IMR-90 (cell line): ENCODE results near the gene PPP1R2. TPM values are rescaled to one million over a fixed set of nuclear protein-coding genes. Genes with fewer than 3 reads are reported as not detected.

Source experiments
- ATAC-seq: fragments of 200-7000 bp; cut with Tn5 transposase; 2 replicates; pipeline ENCODE4 v1.9.1; 2020; ENCODE audit warnings: low read depth, mild to moderate bottlenecking, moderate library complexity
- BruUV-seq: library from RNA; stranded (reverse); fragments of 400-500 nt; replicated peaks from 2 replicates; lab custom pipeline; 2021; lab: Mats Ljungman, UMichigan
- CTCF ChIA-PET: fragments of 300-600 bp; formaldehyde crosslinking; extraction: SDS; loops from one replicate; lab custom pipeline; 2021; ENCODE audit warnings: antibody characterized with exemption; lab: Yijun Ruan, JAX
- POLR2A ChIA-PET: fragments of 300-600 bp; sonication (Branson Sonifier 250); formaldehyde crosslinking; loops from one replicate; lab custom pipeline; 2022; ENCODE audit warnings: antibody characterized with exemption; ENCODE audit not compliant: unreplicated experiment; lab: Charles Lee
- DNase-seq: peaks from one replicate; pipeline ENCODE4 v3.0.0; 2013
- H2AFZ ChIP-seq: replicated peaks from 2 replicates; pipeline ENCODE3; 2013; ENCODE audit warnings: low read length, mild to moderate bottlenecking; ENCODE audit not compliant: poor library complexity
- H2AK5ac ChIP-seq: 2 replicates; pipeline ENCODE4 v1.6.1; 2013; ENCODE audit warnings: low read depth, low read length, inconsistent platforms
- H2AK9ac ChIP-seq: replicated peaks from 2 replicates; pipeline ENCODE3; 2013; ENCODE audit warnings: mild to moderate bottlenecking, low read depth, low read length, moderate library complexity; ENCODE audit not compliant: poor library complexity
- H2BK120ac ChIP-seq: 2 replicates; pipeline ENCODE4 v1.6.1; 2013; ENCODE audit warnings: low read depth, low read length, inconsistent platforms
- H2BK15ac ChIP-seq: 3 replicates; pipeline ENCODE4 v1.6.1; 2013; ENCODE audit warnings: low read depth, low read length, inconsistent platforms
- H2BK20ac ChIP-seq: 2 replicates; pipeline ENCODE4 v1.6.1; 2013; ENCODE audit warnings: low read depth, mild to moderate bottlenecking, inconsistent platforms, low read length, moderate library complexity
- H2BK5ac ChIP-seq: 2 replicates; pipeline ENCODE4 v1.6.1; 2013; ENCODE audit warnings: mild to moderate bottlenecking, low read depth, low read length, inconsistent platforms; ENCODE audit not compliant: poor library complexity, severe bottlenecking
- H3K14ac ChIP-seq: replicated peaks from 2 replicates; pipeline ENCODE4 v1.6.1; 2013; ENCODE audit warnings: low read depth, low read length, inconsistent platforms
- H3K18ac ChIP-seq: 2 replicates; pipeline ENCODE4 v1.6.1; 2013; ENCODE audit warnings: low read depth, low read length, control low read depth
- H3K23ac ChIP-seq: 2 replicates; pipeline ENCODE4 v1.6.1; 2013; ENCODE audit warnings: low read depth, low read length, inconsistent platforms
- H3K27ac ChIP-seq: 2 replicates; pipeline ENCODE4 v1.5.1; 2013; ENCODE audit warnings: mild to moderate bottlenecking, control low read depth, low read length; ENCODE audit not compliant: insufficient read depth
- H3K27me3 ChIP-seq: 2 replicates; pipeline ENCODE4 v1.6.1; 2013; ENCODE audit warnings: low read length; ENCODE audit not compliant: control insufficient read depth, insufficient read depth
- H3K36me3 ChIP-seq: 2 replicates; pipeline ENCODE4 v1.6.1; 2013; ENCODE audit warnings: low read length, mixed read lengths; ENCODE audit not compliant: control insufficient read depth, insufficient read depth
- H3K4ac ChIP-seq: 2 replicates; pipeline ENCODE4 v1.6.1; 2013; ENCODE audit warnings: low read depth, low read length, inconsistent platforms
- H3K4me1 ChIP-seq: 2 replicates; pipeline ENCODE4 v1.6.1; 2013; ENCODE audit warnings: low read length, mixed read lengths; ENCODE audit not compliant: control insufficient read depth, insufficient read depth
- H3K4me2 ChIP-seq: 2 replicates; pipeline ENCODE4 v1.6.1; 2013; ENCODE audit warnings: low read depth, mild to moderate bottlenecking, control low read depth, low read length, moderate library complexity
- H3K4me3 ChIP-seq: 2 replicates; pipeline ENCODE4 v1.5.1; 2013; ENCODE audit warnings: low read depth, mild to moderate bottlenecking, control low read depth, low read length, moderate library complexity; ENCODE audit not compliant: insufficient read depth
- H3K56ac ChIP-seq: 2 replicates; pipeline ENCODE4 v1.6.1; 2013; ENCODE audit warnings: low read length, inconsistent platforms; ENCODE audit not compliant: insufficient read depth; ENCODE audit errors: extremely low read depth
- H3K79me1 ChIP-seq, 2 experiments: 2 replicates each; pipeline ENCODE4 v1.6.1; 2013; ENCODE audit warnings: low read length in 2 of 2, inconsistent platforms in 1 of 2, low read depth in 1 of 2
- H3K9ac ChIP-seq: 2 replicates; pipeline ENCODE4 v1.6.1; 2013; ENCODE audit warnings: low read depth, low read length, control low read depth
- H3K9me1 ChIP-seq: 2 replicates; pipeline ENCODE4 v1.6.1; 2013; ENCODE audit warnings: low read length, inconsistent platforms; ENCODE audit not compliant: insufficient read depth
- H3K9me3 ChIP-seq: 2 replicates; pipeline ENCODE4 v1.6.1; 2013; ENCODE audit warnings: low read length; ENCODE audit not compliant: control insufficient read depth, insufficient read depth
- H4K20me1 ChIP-seq: 2 replicates; pipeline ENCODE4 v1.6.1; 2013; ENCODE audit warnings: low read length, inconsistent platforms; ENCODE audit not compliant: insufficient read depth
- H4K5ac ChIP-seq: 2 replicates; pipeline ENCODE4 v1.6.1; 2013; ENCODE audit warnings: mild to moderate bottlenecking, low read depth, low read length, control low read depth
- H4K8ac ChIP-seq, 2 experiments: 2 replicates each; pipeline ENCODE4 v1.6.1; 2013; ENCODE audit warnings: low read depth in 2 of 2, low read length in 2 of 2, control low read depth in 1 of 2, inconsistent platforms in 1 of 2
- H4K91ac ChIP-seq: 2 replicates; pipeline ENCODE4 v1.6.1; 2013; ENCODE audit warnings: low read depth, low read length, inconsistent platforms; ENCODE audit not compliant: insufficient read depth
- BHLHE40 ChIP-seq: fragments of 150-350 bp; IDR thresholded peaks from 2 replicates; pipeline ENCODE4 v1.6.1; 2016; ENCODE audit warnings: mild to moderate bottlenecking, low read depth, low read length
- CEBPB ChIP-seq: IDR thresholded peaks from 2 replicates; pipeline ENCODE4 v1.6.1; 2012; ENCODE audit warnings: low read depth, low read length, improper control_type of control experiment
- CTCF ChIP-seq: conservative IDR thresholded peaks from 2 replicates; pipeline ENCODE4 v1.5.1; 2012; ENCODE audit warnings: mild to moderate bottlenecking, low read depth, low read length, improper control_type of control experiment
- ELK1 ChIP-seq: fragments of 150-350 bp; IDR thresholded peaks from 2 replicates; pipeline ENCODE4 v1.6.1; 2016; ENCODE audit warnings: low read depth, mild to moderate bottlenecking, low read length, moderate library complexity, borderline replicate concordance
- FOS ChIP-seq: fragments of 150-350 bp; IDR thresholded peaks from 2 replicates; pipeline ENCODE4 v1.6.1; 2016; ENCODE audit warnings: low read depth, low read length
- MAZ ChIP-seq: IDR thresholded peaks from 2 replicates; pipeline ENCODE4 v1.6.1; 2012; ENCODE audit warnings: low read depth, mild to moderate bottlenecking, low read length, improper control_type of control experiment, moderate library complexity, borderline replicate concordance
- MXI1 ChIP-seq: IDR thresholded peaks from 2 replicates; pipeline ENCODE4 v1.6.1; 2012; ENCODE audit warnings: low read depth, mild to moderate bottlenecking, low read length, moderate library complexity, borderline replicate concordance
- NFE2L2 ChIP-seq: fragments of 150-350 bp; IDR thresholded peaks from 2 replicates; pipeline ENCODE4 v1.6.1; 2016; ENCODE audit warnings: low read depth, mild to moderate bottlenecking, low read length
- RAD21 ChIP-seq: IDR thresholded peaks from 2 replicates; pipeline ENCODE4 v1.6.1; 2012; ENCODE audit warnings: low read length, improper control_type of control experiment
- RCOR1 ChIP-seq: IDR thresholded peaks from 2 replicates; pipeline ENCODE4 v1.6.1; 2012; ENCODE audit warnings: mild to moderate bottlenecking, low read length, improper control_type of control experiment; ENCODE audit not compliant: insufficient replicate concordance
- SMC3 ChIP-seq: fragments of 150-350 bp; IDR thresholded peaks from 2 replicates; pipeline ENCODE4 v1.6.1; 2016; ENCODE audit warnings: low read depth, mild to moderate bottlenecking, antibody characterized with exemption, low read length, moderate library complexity
- WGBS, 2 experiments: methylation state at CpG; one replicate each; pipeline versions ENCODE4 v1.1.5 to v1.1.7; 2013; ENCODE audit warnings: missing lambda C conversion rate in 2 of 2; ENCODE audit not compliant: insufficient read length in 1 of 2; ENCODE audit errors: extremely low coverage in 2 of 2; 5-methylcytosine and 5-hydroxymethylcytosine counted together
- dilution Hi-C: fragments of 300-500 bp; cut with HindIII; formaldehyde crosslinking; loops from one replicate; pipeline ENCODE4 v1.14.3; 2018; ENCODE audit warnings: low sequenced_read_pairs; ENCODE audit not compliant: unreplicated experiment
- in situ Hi-C: fragments of 300-500 bp; cut with MboI; formaldehyde crosslinking; loops from 3 replicates; pipeline ENCODE4 v1.14.3; 2019; ENCODE audit warnings: low sequenced_read_pairs, inconsistent platforms, mixed read lengths
- intact Hi-C: fragments of 100-400 bp; cut with micrococcal nuclease; formaldehyde crosslinking; loops from 2 replicates; pipeline ENCODE4 v1.10.0; 2022
- polyA plus RNA-seq, 3 experiments: library from polyadenylated mRNA; depleted of rRNA; stranded (reverse); fragments of >200 nt; gene quantifications; 2 replicates each; pipeline ENCODE4 v1.2.3, GENCODE V29; 2012; ENCODE audit warnings: low replicate concordance in 1 of 3
- total RNA-seq: library from RNA; depleted of rRNA; stranded (reverse); fragments of >200 nt; gene quantifications from 2 replicates; pipeline ENCODE4 v1.2.3, GENCODE V29; 2012

PPP1R2 gene
- total and polyA plus RNA-seq, 2 of the 4 experiments (the other 2 are of a cell fraction) = 9.2 to 36.0 TPM

DNA sequence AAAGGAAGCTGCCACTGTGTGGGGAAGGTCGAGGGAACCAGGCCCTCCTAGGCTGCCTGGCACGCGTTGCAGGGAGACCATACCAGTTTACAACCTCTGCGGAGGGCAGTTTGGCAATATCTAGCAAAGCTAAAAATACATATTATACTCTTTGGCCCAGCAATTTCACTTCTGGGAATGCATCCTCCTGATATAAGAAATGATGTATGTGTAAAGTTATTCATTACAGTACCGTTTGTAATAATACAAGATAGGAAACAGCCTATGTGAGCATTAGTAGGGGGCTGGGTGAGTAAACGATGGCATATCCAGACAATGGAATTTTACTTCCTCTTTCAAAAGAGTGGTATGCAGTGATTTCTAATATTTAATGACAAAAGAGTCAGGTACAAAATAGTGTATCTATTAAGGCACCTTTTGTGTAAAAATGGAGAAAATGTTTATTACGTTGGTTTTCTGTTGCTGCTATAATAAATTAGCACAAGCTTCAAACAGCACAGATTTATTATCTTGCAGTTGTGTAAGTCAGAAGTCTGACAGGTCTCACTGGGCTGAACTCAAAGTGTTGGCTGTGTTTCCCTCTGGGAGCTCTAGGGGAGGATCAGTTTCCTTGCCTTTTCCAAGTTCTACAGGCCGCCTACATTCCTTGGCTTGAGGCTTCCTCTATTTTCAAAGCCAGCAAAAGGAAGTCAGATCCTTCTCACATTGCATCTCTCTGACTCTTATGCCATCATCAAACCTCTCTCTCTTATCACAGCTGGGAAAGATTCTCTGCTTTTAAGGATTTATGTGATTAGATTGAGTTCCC lies 31.6 kb upstream of the PPP1R2 start (continued):
- no peak for TF ChIP-seq CEBPB

DNA sequence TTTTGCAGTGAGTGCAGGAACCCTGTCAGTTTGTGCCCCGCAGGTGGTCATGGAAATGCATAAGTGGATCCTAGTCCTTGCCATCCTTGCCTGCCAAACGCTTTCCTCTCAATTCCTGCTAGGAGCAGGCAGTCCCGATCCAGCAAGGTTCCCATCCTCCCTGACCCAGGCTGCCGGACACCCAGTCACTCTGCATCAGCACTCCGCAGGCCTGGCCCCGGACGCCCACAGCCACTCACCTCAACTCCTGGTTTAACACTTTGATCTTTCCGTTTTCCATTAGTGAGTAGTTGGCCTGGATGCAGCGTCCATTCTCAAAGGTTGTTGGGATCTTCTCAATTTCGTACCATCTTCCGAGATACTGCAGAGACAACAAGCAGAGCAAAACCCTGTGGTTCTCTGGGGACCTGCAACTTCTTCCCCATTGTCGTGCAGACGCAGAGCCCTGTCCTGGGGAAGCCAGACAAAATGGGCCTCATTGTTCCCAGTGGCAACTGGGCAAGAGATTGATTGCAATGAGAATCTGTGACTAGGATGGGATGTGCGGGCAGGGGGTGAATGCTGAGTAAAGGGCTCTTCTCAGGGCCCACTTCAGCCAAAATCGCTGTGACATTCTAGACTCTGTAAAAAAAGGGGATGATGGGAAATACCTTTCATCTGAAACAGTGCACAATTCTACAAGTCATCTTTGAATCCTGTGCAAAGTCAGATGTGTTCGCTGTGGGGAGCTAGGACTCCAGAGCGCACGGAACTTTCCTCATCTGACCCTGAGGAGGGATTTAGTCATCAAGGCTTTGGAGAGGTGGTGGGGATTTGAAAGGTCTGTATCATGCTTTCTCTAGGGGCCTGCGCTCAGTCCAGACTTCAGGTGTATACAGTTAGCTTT lies 30.7 kb upstream of the PPP1R2 start:
- BruUV-seq = no TSS peak
- no peak for TF ChIP-seq ELK1
- no peak for TF ChIP-seq FOS
- no peak for TF ChIP-seq NFE2L2
- no peak for TF ChIP-seq RAD21
- no peak for TF ChIP-seq SMC3
- TF ChIP-seq RCOR1 = no peak
- TF ChIP-seq CTCF = no peak
- TF ChIP-seq MAZ = no peak
- no peak for TF ChIP-seq BHLHE40
- TF ChIP-seq MXI1 = no peak

More for the DNA sequence above, 30.7 kb upstream of the PPP1R2 start:
- ChIA-PET POLR2A (no interaction called here), CTCF (interaction anchor here (1.0 kb wide), 1 partner anchor 10 kb away, joined by 3 read pairs; no protein-coding TSS in a partner anchor)
- Histone ChIP-seq H2BK20ac (no peak overlapping the region), H3K4me1 (no peaks in the 10 kb centered on the region), H2BK120ac (no peak overlapping the region), H3K56ac (no peak overlapping the region), H2AK5ac (no peak overlapping the region), H3K27me3 (peaks cover 38% of the 10 kb centered on the region), H4K8ac (no peak overlapping the region), H3K9ac (no peak overlapping the region), H4K5ac (no peak overlapping the region), H3K36me3 (no peaks in the 10 kb centered on the region), H4K91ac (no peak overlapping the region), H3K9me1 (no peaks in the 10 kb centered on the region), H3K4me2 (no peak overlapping the region), H2BK5ac (no peak overlapping the region), H3K27ac (no peak overlapping the region), H2AK9ac (no peak overlapping the region), H3K79me1 (no peaks in the 10 kb centered on the region), H3K4me3 (no peak overlapping the region), H4K20me1 (no peaks in the 10 kb centered on the region), H3K23ac (no peak overlapping the region), H3K4ac (no peak overlapping the region), H2BK15ac (no peak overlapping the region), H3K14ac (no peak overlapping the region), H3K18ac (no peak overlapping the region), H2AFZ (no peak overlapping the region), H3K9me3 (peaks cover 2% of the 10 kb centered on the region; the same call in 1 of the 2 replicates)
- DNase-seq (no peak), ATAC-seq (no peak)
- in situ Hi-C loops (no loop called here), dilution Hi-C loops (no loop called here), intact Hi-C loops (no loop called here)
- 90% methylated on average over 4 of the region's 19 CpGs; no CpG with 5 or more reads in 1 of the 2 experiments for WGBS, 2 experiments
